Liver (tissue), 9 donors: ENCODE data around the gene ABL1. TPM values are rescaled to one million over a fixed set of nuclear protein-coding genes. Genes with fewer than 3 reads are reported as not detected.

Source experiments
- DNase-seq: peaks from one replicate; pipeline ENCODE4 v3.0.0-alpha.2; 2017; ENCODE audit warnings: low spot score
- H3K27ac ChIP-seq, 2 donors: one replicate each; pipeline ENCODE4 v1.7.0; 2013; ENCODE audit warnings: inconsistent platforms in 2 of 2, low read length in 2 of 2, control low read depth in 1 of 2, low read depth in 1 of 2, mild to moderate bottlenecking in 1 of 2
- H3K27me3 ChIP-seq, 4 donors: one replicate each; pipeline versions ENCODE4 v1.6.1 to v1.7.0; 2013; ENCODE audit warnings: low read length in 3 of 4, inconsistent platforms in 1 of 4, mild to moderate bottlenecking in 1 of 4, moderate library complexity in 1 of 4; ENCODE audit not compliant: control insufficient read depth in 4 of 4, insufficient read depth in 4 of 4
- H3K36me3 ChIP-seq, 4 donors: one replicate each; pipeline versions ENCODE4 v1.6.1 to v1.7.0; 2013; ENCODE audit warnings: low read length in 3 of 4, mild to moderate bottlenecking in 3 of 4, low read depth in 1 of 4, moderate library complexity in 1 of 4; ENCODE audit not compliant: control insufficient read depth in 4 of 4, insufficient read depth in 3 of 4
- H3K4me1 ChIP-seq, 4 donors: one replicate each; pipeline versions ENCODE4 v1.6.1 to v1.7.0; 2013; ENCODE audit warnings: low read length in 3 of 4, mild to moderate bottlenecking in 3 of 4, moderate library complexity in 1 of 4; ENCODE audit not compliant: control insufficient read depth in 4 of 4, insufficient read depth in 4 of 4
- H3K4me3 ChIP-seq, 3 donors: one replicate each; pipeline versions ENCODE4 v1.6.1 to v1.7.0; 2013; ENCODE audit warnings: low read length in 3 of 3, control low read depth in 1 of 3, low read depth in 1 of 3, mild to moderate bottlenecking in 1 of 3
- H3K9ac ChIP-seq, 2 donors: one replicate each; pipeline ENCODE4 v1.7.0; 2013; ENCODE audit warnings: low read length in 2 of 2, mild to moderate bottlenecking in 2 of 2, moderate library complexity in 2 of 2, control low read depth in 1 of 2, low read depth in 1 of 2
- H3K9me3 ChIP-seq, 4 donors: one replicate each; pipeline versions ENCODE4 v1.6.1 to v1.7.0; 2013; ENCODE audit warnings: low read length in 3 of 4; ENCODE audit not compliant: control insufficient read depth in 4 of 4
- ATF3 ChIP-seq: IDR thresholded peaks from 2 replicates; pipeline ENCODE4 v1.6.1; 2016; ENCODE audit warnings: antibody characterized with exemption
- CTCF ChIP-seq: fragments of 150-350 bp; IDR thresholded peaks from 2 replicates; pipeline ENCODE4 v1.5.1; 2017; ENCODE audit warnings: improper control_type of control experiment, low read depth, low read length; ENCODE audit not compliant: missing input control
- EGR1 ChIP-seq, 2 donors: IDR thresholded peaks; 2 replicates each; pipeline ENCODE4 v1.6.1; 2016 to 2018; ENCODE audit warnings: antibody characterized with exemption in 2 of 2, low read depth in 2 of 2
- FOXA1 ChIP-seq: IDR thresholded peaks from 2 replicates; pipeline ENCODE4 v1.6.1; 2016; ENCODE audit warnings: antibody characterized with exemption
- FOXA2 ChIP-seq: IDR thresholded peaks from 2 replicates; pipeline ENCODE4 v1.6.1; 2016; ENCODE audit warnings: antibody characterized with exemption
- GABPA ChIP-seq, 2 donors: IDR thresholded peaks in 1 of 2; conservative IDR thresholded peaks in 1 of 2; 2 replicates each; pipeline ENCODE4 v1.6.1; 2016; ENCODE audit warnings: antibody characterized with exemption in 2 of 2, mild to moderate bottlenecking in 1 of 2, moderate library complexity in 1 of 2
- HNF4A ChIP-seq, 2 donors: conservative IDR thresholded peaks; 2 replicates each; pipeline ENCODE4 v1.6.1; 2016; ENCODE audit warnings: antibody characterized with exemption in 2 of 2, mild to moderate bottlenecking in 2 of 2
- HNF4G ChIP-seq: IDR thresholded peaks from 2 replicates; pipeline ENCODE4 v1.6.1; 2016; ENCODE audit warnings: antibody characterized with exemption
- JUND ChIP-seq, 2 donors: IDR thresholded peaks; 2 replicates each; pipeline ENCODE4 v1.6.1; 2016; ENCODE audit warnings: antibody characterized with exemption in 2 of 2
- MAX ChIP-seq: IDR thresholded peaks from 2 replicates; pipeline ENCODE4 v1.6.1; 2016; ENCODE audit warnings: antibody characterized with exemption
- RAD21 ChIP-seq, 2 donors: IDR thresholded peaks; 2 replicates each; pipeline ENCODE4 v1.6.1; 2016; ENCODE audit warnings: antibody characterized with exemption in 2 of 2, mild to moderate bottlenecking in 2 of 2
- REST ChIP-seq: IDR thresholded peaks from 2 replicates; pipeline ENCODE4 v1.6.1; 2016; ENCODE audit warnings: antibody characterized with exemption, mild to moderate bottlenecking
- RXRA ChIP-seq, 2 donors: IDR thresholded peaks; 2 replicates each; pipeline ENCODE4 v1.6.1; 2017 to 2018; ENCODE audit warnings: antibody characterized with exemption in 2 of 2, mild to moderate bottlenecking in 1 of 2
- SP1 ChIP-seq: IDR thresholded peaks from 2 replicates; pipeline ENCODE4 v1.6.1; 2018; ENCODE audit warnings: antibody characterized with exemption, mild to moderate bottlenecking
- TAF1 ChIP-seq: conservative IDR thresholded peaks from 2 replicates; pipeline ENCODE4 v1.6.1; 2016; ENCODE audit warnings: antibody characterized with exemption, mild to moderate bottlenecking
- WGBS: extraction: QIAGEN DNeasy Blood & Tissue Kit; methylation state at CpG from one replicate; pipeline ENCODE4 v1.1.7; 2013; 5-methylcytosine and 5-hydroxymethylcytosine counted together
- polyA plus RNA-seq, 2 donors: library from polyadenylated mRNA; stranded (reverse) in 1 of 2; unstranded in 1 of 2; fragments of 200-250 nt in 1 of 2; fragments of >200 nt in 1 of 2; fragmentation: Nextera tagmentation in 1 of 2; extraction: Ambion mirVana in 1 of 2; gene quantifications; one replicate each; pipeline versions ENCODE4 v1.2.1 to v1.2.3, GENCODE V29; 2013 to 2015
- total RNA-seq, 2 donors: library from RNA; depleted of rRNA; stranded (reverse); fragments of >200 nt; gene quantifications; one replicate each; pipeline ENCODE4 v1.2.3, GENCODE V29; 2014
- donor health status: healthy.
- donor health status: healthy.
- donor health status: healthy.
- donor health status: healthy.
- donor health status: healthy.

ABL1 gene
- total and polyA plus RNA-seq, 4 donors, result 4.2 to 14.2 (median 10.9) TPM

GRCh38 chr9:130842545-130842944 lies 7.5 kb downstream of the ABL1 start (continued):
- TF ChIP-seq GABPA (IDR thresholded peaks at IDR 0.05 in 1 of 2, conservative IDR thresholded peaks at IDR 0.05 in 1 of 2) (no peak), ATF3 (no peak)

GRCh38 chr9:130843049-130843908 lies 8.2 kb downstream of the ABL1 start:
- no peak for DNase-seq
- H3K27ac ChIP-seq, result no peak overlapping the region
- no peak overlapping the region for H3K9ac ChIP-seq
- peaks cover 0 to 1% (median 0%) of the 10 kb centered on the region in 4 donors for H3K36me3 ChIP-seq
- no peaks in the 10 kb centered on the region for H3K27me3 ChIP-seq
- H3K9me3 ChIP-seq, result no peaks in the 10 kb centered on the region
- no peak overlapping the region for H3K4me3 ChIP-seq
- 88% methylated on average over 9 of the region's 9 CpGs for WGBS
- TF ChIP-seq JUND (IDR thresholded peaks at IDR 0.05) (no peak), EGR1 (IDR thresholded peaks at IDR 0.05; ENCODE audit: low read depth in 2 of 2) (no peak), RXRA (IDR thresholded peaks at IDR 0.05) (no peak), HNF4G (no peak), SP1 (no peak), ATF3 (no peak), CTCF (no peak), TAF1 (no peak), RAD21 (IDR thresholded peaks at IDR 0.05) (no peak), FOXA1 (no peak), HNF4A (conservative IDR thresholded peaks at IDR 0.05) (no peak), REST (no peak), MAX (no peak), FOXA2 (no peak)
- H3K4me1 ChIP-seq, result peaks cover 0 to 8% (median 5%) of the 10 kb centered on the region in 4 donors
